GM23338 (cell line): ENCODE results near the gene PRUNE2. TPM values are rescaled to one million over a fixed set of nuclear protein-coding genes. Genes with fewer than 3 reads are reported as not detected.

ENCODE experiments used
- ATAC-seq: fragments of 200-7000 bp; cut with Tn5 transposase; 3 replicates; pipeline ENCODE4 v1.9.1; 2020
- DNase-seq: peaks from one replicate; pipeline ENCODE4 v3.0.0-alpha.2; 2015; ENCODE audit warnings: low spot score
- H2AFZ ChIP-seq: fragments of 200-600 bp; sonication (generic); 2 replicates; pipeline ENCODE4 v1.8.0; 2016; ENCODE audit warnings: antibody characterized with exemption, mild to moderate bottlenecking, moderate library complexity
- H3F3A ChIP-seq: fragments of 200-600 bp; sonication (generic); replicated peaks from 2 replicates; pipeline ENCODE4 v1.8.0; 2017; ENCODE audit warnings: antibody characterized with exemption, mixed run types, low read depth
- H3K27ac ChIP-seq: fragments of 200-600 bp; sonication (generic); 2 replicates; pipeline ENCODE4 v1.6.1; 2016; ENCODE audit warnings: low read depth
- H3K27me3 ChIP-seq: fragments of 200-600 bp; sonication (generic); 2 replicates; pipeline ENCODE4 v1.8.0; 2016; ENCODE audit warnings: mild to moderate bottlenecking, mixed run types, moderate library complexity; ENCODE audit not compliant: insufficient read depth
- H3K36me3 ChIP-seq: fragments of 200-600 bp; sonication (generic); 2 replicates; pipeline ENCODE4 v1.8.0; 2016; ENCODE audit warnings: mild to moderate bottlenecking; ENCODE audit not compliant: insufficient read depth
- H3K4me1 ChIP-seq: fragments of 200-600 bp; sonication (generic); 2 replicates; pipeline ENCODE4 v1.8.0; 2016; ENCODE audit warnings: mild to moderate bottlenecking, moderate library complexity; ENCODE audit not compliant: insufficient read depth
- H3K4me2 ChIP-seq: fragments of 200-600 bp; sonication (generic); 2 replicates; pipeline ENCODE4 v1.7.1; 2017; ENCODE audit warnings: mixed run types
- H3K4me3 ChIP-seq: fragments of 200-600 bp; sonication (generic); 2 replicates; pipeline ENCODE4 v1.6.1; 2016; ENCODE audit warnings: mixed run types
- H3K79me2 ChIP-seq: fragments of 200-600 bp; sonication (generic); replicated peaks from 2 replicates; pipeline ENCODE4 v1.8.0; 2017; ENCODE audit warnings: mild to moderate bottlenecking; ENCODE audit not compliant: insufficient read depth
- H3K9me2 ChIP-seq: fragments of 200-600 bp; sonication (generic); 2 replicates; pipeline ENCODE4 v1.8.0; 2017; ENCODE audit not compliant: insufficient read depth
- H4K20me1 ChIP-seq: fragments of 200-600 bp; sonication (generic); replicated peaks from 2 replicates; pipeline ENCODE4 v1.8.0; 2017; ENCODE audit warnings: mild to moderate bottlenecking; ENCODE audit not compliant: insufficient read depth
- H3K27ac Mint-ChIP-seq: 2 replicates; pipeline ENCODE4 v1.8.0; 2020; ENCODE audit warnings: inconsistent platforms, mild to moderate bottlenecking, moderate library complexity, mixed read lengths
- H3K27me3 Mint-ChIP-seq: 3 replicates; pipeline ENCODE4 v1.8.0; 2022; ENCODE audit warnings: low read depth, mild to moderate bottlenecking, moderate library complexity, mixed read lengths, inconsistent platforms; ENCODE audit not compliant: insufficient read depth, poor library complexity
- H3K36me3 Mint-ChIP-seq: 3 replicates; pipeline ENCODE4 v1.8.0; 2021; ENCODE audit warnings: low read depth, mild to moderate bottlenecking, inconsistent platforms, moderate library complexity, mixed read lengths
- H3K4me1 Mint-ChIP-seq: 3 replicates; pipeline ENCODE4 v1.8.0; 2020; ENCODE audit warnings: mild to moderate bottlenecking, inconsistent platforms, mixed read lengths
- H3K4me3 Mint-ChIP-seq: 3 replicates; pipeline ENCODE4 v1.8.0; 2021; ENCODE audit warnings: moderate library complexity, mild to moderate bottlenecking, inconsistent platforms, mixed read lengths
- H3K9me3 Mint-ChIP-seq: 3 replicates; pipeline ENCODE4 v1.8.0; 2020; ENCODE audit warnings: moderate library complexity, mild to moderate bottlenecking, inconsistent platforms, mixed read lengths
- CREB1 ChIP-seq: fragments of 250-450 bp; sonication (Bioruptor Pico); IDR thresholded peaks from 2 replicates; pipeline ENCODE4 v1.5.0; 2020; ENCODE audit warnings: low read depth, mild to moderate bottlenecking, moderate library complexity
- EZH2 ChIP-seq: fragments of 200-600 bp; sonication (generic); IDR thresholded peaks from one replicate; pipeline ENCODE4 v1.8.0; 2017; ENCODE audit warnings: antibody characterized with exemption, mild to moderate bottlenecking, low read depth; ENCODE audit not compliant: unreplicated experiment
- EZH2phosphoT487 ChIP-seq: fragments of 200-600 bp; sonication (generic); IDR thresholded peaks from one replicate; pipeline ENCODE4 v1.8.1; 2018; ENCODE audit warnings: antibody characterized with exemption; ENCODE audit not compliant: unreplicated experiment
- JUNB ChIP-seq: IDR thresholded peaks from one replicate; pipeline ENCODE4 v1.6.1; 2016; ENCODE audit warnings: antibody characterized with exemption; ENCODE audit not compliant: unreplicated experiment
- NANOG ChIP-seq: IDR thresholded peaks from 2 replicates; pipeline ENCODE4 v1.6.1; 2016; ENCODE audit warnings: antibody characterized with exemption, borderline replicate concordance
- POLR2AphosphoS5 ChIP-seq: IDR thresholded peaks from 2 replicates; pipeline ENCODE4 v1.6.1; 2016; ENCODE audit warnings: antibody characterized with exemption, low read depth
- STAT1 ChIP-seq: IDR thresholded peaks from one replicate; pipeline ENCODE4 v1.6.1; 2016; ENCODE audit warnings: antibody characterized with exemption; ENCODE audit not compliant: unreplicated experiment
- ZNF114 ChIP-seq: fragments of 250-450 bp; sonication (Bioruptor Pico); IDR thresholded peaks from 2 replicates; pipeline ENCODE4 v1.5.0; 2020; ENCODE audit warnings: mild to moderate bottlenecking, moderate library complexity
- ZNF331 ChIP-seq: fragments of 250-450 bp; sonication (Bioruptor Pico); IDR thresholded peaks from 2 replicates; pipeline ENCODE4 v1.5.0; 2020; ENCODE audit warnings: low read depth, mild to moderate bottlenecking, moderate library complexity
- polyA plus RNA-seq: library from polyadenylated mRNA; unstranded; fragments of >200 nt; fragmentation: Nextera tagmentation; extraction: Ambion mirVana; gene quantifications from 2 replicates; pipeline ENCODE4 v1.2.1, GENCODE V29; 2016
- total RNA-seq: library from RNA; depleted of rRNA; stranded (reverse); fragments of >200 nt; shearing (Covaris generic); gene quantifications from 2 replicates; pipeline ENCODE4 v1.2.3, GENCODE V29; 2014
- TF ChIP-seq, protein P1 (sequence below), 2 experiments: fragments of 200-600 bp in 1 of 2; sonication (generic) in 1 of 2; conservative IDR thresholded peaks; 2 replicates each; pipeline versions ENCODE4 v1.5.1 to v1.6.1; 2016 to 2017; ENCODE audit warnings: antibody characterized with exemption in 2 of 2, low read depth in 2 of 2, mild to moderate bottlenecking in 2 of 2, moderate library complexity in 1 of 2
- TF ChIP-seq, protein P2 (sequence below): IDR thresholded peaks from 2 replicates; pipeline ENCODE4 v1.6.1; 2016; ENCODE audit warnings: antibody characterized with exemption
- TF ChIP-seq, protein P3 (sequence below): fragments of 250-450 bp; sonication (Bioruptor Pico); IDR thresholded peaks from 2 replicates; pipeline ENCODE4 v1.5.0; 2020; ENCODE audit warnings: mild to moderate bottlenecking, moderate library complexity

The PRUNE2 gene
- total and polyA plus RNA-seq, 2 experiments from 2014 or later = 10.6 to 26.5 TPM

DNA sequence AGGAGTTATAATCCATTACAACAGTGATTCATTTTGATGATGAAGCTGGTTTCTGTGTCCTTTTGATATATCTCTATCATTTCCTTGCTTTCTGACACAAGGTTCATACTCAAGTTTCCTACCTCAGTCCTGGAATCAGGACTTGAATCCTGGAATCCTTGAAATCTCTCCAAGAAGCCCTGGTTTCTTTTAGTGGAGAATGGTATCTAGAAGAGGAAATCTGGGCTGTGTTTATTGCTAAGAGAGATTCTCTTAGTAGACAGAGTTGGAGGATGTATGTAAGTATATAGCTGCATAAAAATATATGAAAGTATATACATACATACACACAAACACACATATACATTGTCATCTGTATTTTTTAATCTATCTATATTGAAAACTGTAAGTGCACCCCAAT, 332.5 kb downstream of the PRUNE2 start:
- Mint-ChIP-seq H3K4me3 (no peak overlapping the region), H3K4me1 (peaks cover 10% of the 10 kb centered on the region; the same call in 2 of the 3 replicates), H3K27ac (no peak overlapping the region), H3K27me3 (peaks cover 7% of the 10 kb centered on the region), H3K9me3 (no peaks in the 10 kb centered on the region; the same call in 2 of the 3 replicates), H3K36me3 (no peaks in the 10 kb centered on the region)
- no peaks in the 10 kb centered on the region for H3K79me2 ChIP-seq
- H3K27me3 ChIP-seq = peaks cover 11% of the 10 kb centered on the region; the same call in 1 of the 2 replicates
- H4K20me1 ChIP-seq = no peaks in the 10 kb centered on the region
- DNase-seq (no peak), ATAC-seq (no peak)
- peaks cover 7% of the 10 kb centered on the region for H3K4me1 ChIP-seq
- H3F3A ChIP-seq = no peaks in the 10 kb centered on the region; the same call in 1 of the 2 replicates
- no peak overlapping the region for H2AFZ ChIP-seq
- H3K27ac ChIP-seq = no peak overlapping the region
- H3K9me2 ChIP-seq = no peaks in the 10 kb centered on the region
- TF ChIP-seq EZH2phosphoT487 = no peak
- TF ChIP-seq POLR2AphosphoS5 = no peak
- TF ChIP-seq, protein P1, sequence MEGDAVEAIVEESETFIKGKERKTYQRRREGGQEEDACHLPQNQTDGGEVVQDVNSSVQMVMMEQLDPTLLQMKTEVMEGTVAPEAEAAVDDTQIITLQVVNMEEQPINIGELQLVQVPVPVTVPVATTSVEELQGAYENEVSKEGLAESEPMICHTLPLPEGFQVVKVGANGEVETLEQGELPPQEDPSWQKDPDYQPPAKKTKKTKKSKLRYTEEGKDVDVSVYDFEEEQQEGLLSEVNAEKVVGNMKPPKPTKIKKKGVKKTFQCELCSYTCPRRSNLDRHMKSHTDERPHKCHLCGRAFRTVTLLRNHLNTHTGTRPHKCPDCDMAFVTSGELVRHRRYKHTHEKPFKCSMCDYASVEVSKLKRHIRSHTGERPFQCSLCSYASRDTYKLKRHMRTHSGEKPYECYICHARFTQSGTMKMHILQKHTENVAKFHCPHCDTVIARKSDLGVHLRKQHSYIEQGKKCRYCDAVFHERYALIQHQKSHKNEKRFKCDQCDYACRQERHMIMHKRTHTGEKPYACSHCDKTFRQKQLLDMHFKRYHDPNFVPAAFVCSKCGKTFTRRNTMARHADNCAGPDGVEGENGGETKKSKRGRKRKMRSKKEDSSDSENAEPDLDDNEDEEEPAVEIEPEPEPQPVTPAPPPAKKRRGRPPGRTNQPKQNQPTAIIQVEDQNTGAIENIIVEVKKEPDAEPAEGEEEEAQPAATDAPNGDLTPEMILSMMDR (conservative IDR thresholded peaks at IDR 0.05; ENCODE audit: low read depth in 2 of 2) = no peak
- TF ChIP-seq, protein P2, sequence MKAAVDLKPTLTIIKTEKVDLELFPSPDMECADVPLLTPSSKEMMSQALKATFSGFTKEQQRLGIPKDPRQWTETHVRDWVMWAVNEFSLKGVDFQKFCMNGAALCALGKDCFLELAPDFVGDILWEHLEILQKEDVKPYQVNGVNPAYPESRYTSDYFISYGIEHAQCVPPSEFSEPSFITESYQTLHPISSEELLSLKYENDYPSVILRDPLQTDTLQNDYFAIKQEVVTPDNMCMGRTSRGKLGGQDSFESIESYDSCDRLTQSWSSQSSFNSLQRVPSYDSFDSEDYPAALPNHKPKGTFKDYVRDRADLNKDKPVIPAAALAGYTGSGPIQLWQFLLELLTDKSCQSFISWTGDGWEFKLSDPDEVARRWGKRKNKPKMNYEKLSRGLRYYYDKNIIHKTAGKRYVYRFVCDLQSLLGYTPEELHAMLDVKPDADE = no peak
- no peak for TF ChIP-seq STAT1
- no peak for TF ChIP-seq EZH2
- no peak for TF ChIP-seq ZNF114 (CRISPR knock-in tag)
- no peak for TF ChIP-seq JUNB
- no peak for TF ChIP-seq CREB1 (CRISPR knock-in tag)
- TF ChIP-seq ZNF331 (CRISPR knock-in tag) = no peak
- no peak for TF ChIP-seq NANOG
- TF ChIP-seq, protein P3, sequence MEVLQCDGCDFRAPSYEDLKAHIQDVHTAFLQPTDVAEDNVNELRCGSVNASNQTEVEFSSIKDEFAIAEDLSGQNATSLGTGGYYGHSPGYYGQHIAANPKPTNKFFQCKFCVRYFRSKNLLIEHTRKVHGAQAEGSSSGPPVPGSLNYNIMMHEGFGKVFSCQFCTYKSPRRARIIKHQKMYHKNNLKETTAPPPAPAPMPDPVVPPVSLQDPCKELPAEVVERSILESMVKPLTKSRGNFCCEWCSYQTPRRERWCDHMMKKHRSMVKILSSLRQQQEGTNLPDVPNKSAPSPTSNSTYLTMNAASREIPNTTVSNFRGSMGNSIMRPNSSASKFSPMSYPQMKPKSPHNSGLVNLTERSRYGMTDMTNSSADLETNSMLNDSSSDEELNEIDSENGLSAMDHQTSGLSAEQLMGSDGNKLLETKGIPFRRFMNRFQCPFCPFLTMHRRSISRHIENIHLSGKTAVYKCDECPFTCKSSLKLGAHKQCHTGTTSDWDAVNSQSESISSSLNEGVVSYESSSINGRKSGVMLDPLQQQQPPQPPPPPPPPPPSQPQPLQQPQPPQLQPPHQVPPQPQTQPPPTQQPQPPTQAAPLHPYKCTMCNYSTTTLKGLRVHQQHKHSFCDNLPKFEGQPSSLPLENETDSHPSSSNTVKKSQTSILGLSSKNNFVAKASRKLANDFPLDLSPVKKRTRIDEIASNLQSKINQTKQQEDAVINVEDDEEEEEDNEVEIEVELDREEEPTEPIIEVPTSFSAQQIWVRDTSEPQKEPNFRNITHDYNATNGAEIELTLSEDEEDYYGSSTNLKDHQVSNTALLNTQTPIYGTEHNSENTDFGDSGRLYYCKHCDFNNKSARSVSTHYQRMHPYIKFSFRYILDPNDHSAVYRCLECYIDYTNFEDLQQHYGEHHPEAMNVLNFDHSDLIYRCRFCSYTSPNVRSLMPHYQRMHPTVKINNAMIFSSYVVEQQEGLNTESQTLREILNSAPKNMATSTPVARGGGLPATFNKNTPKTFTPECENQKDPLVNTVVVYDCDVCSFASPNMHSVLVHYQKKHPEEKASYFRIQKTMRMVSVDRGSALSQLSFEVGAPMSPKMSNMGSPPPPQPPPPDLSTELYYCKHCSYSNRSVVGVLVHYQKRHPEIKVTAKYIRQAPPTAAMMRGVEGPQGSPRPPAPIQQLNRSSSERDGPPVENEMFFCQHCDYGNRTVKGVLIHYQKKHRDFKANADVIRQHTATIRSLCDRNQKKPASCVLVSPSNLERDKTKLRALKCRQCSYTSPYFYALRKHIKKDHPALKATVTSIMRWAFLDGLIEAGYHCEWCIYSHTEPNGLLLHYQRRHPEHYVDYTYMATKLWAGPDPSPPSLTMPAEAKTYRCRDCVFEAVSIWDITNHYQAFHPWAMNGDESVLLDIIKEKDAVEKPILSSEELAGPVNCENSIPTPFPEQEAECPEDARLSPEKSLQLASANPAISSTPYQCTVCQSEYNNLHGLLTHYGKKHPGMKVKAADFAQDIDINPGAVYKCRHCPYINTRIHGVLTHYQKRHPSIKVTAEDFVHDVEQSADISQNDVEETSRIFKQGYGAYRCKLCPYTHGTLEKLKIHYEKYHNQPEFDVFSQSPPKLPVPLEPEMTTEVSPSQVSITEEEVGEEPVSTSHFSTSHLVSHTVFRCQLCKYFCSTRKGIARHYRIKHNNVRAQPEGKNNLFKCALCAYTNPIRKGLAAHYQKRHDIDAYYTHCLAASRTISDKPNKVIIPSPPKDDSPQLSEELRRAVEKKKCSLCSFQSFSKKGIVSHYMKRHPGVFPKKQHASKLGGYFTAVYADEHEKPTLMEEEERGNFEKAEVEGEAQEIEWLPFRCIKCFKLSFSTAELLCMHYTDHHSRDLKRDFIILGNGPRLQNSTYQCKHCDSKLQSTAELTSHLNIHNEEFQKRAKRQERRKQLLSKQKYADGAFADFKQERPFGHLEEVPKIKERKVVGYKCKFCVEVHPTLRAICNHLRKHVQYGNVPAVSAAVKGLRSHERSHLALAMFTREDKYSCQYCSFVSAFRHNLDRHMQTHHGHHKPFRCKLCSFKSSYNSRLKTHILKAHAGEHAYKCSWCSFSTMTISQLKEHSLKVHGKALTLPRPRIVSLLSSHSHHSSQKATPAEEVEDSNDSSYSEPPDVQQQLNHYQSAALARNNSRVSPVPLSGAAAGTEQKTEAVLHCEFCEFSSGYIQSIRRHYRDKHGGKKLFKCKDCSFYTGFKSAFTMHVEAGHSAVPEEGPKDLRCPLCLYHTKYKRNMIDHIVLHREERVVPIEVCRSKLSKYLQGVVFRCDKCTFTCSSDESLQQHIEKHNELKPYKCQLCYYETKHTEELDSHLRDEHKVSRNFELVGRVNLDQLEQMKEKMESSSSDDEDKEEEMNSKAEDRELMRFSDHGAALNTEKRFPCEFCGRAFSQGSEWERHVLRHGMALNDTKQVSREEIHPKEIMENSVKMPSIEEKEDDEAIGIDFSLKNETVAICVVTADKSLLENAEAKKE = no peak
- H3K36me3 ChIP-seq = no peaks in the 10 kb centered on the region
- H3K4me3 ChIP-seq = no peak overlapping the region
- H3K4me2 ChIP-seq = no peak overlapping the region
